Activated CD4-positive, alpha-beta T cell treated with anti-CD3 and anti-CD28 coated beads for 1 hour (primary cell): ENCODE data around the gene KDM2B.

Experiments used
- DNase-seq: peaks from one replicate; pipeline ENCODE4 v3.0.0-alpha.2; 2020

The KDM2B gene

DNA sequence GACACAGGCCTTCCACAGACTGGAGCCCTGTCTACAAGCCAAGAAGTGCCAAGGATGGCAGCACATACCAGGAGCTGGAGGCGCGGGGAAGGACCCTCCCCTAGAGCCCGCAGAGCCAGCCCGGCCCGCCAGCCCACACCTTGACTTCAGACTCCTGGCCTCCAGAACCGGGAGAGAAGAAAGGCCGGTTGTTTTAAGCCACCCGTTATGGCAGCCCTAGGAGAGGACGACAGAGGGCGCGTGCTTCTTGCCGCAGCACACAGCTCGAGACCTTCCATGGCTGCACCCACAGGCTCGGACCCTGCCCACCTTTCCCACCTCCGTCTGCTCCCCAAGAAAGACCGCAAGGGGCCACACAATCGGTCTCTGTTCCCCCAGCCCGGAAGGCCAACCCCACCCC is 127.2 kb downstream of the KDM2B start:
- DNase-seq: no peak

DNA sequence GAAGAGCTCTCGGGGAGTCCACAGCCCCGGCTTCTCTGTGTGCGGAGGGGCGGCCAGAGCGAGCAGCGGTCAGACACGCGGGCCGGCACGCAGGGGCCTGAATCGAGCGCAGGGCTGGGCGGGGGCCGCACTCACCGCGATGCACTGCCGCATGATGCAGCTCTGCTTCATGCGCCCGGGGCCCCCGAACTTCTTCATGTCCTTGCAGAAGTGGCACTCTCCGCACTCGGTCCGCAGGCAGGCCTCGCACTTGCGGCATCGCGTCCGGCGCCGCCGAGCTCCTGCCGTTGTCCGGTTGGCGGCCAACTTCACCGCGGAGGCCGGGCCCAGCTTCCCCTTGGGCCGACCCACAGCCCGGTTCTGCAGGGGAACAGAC is 127.8 kb downstream of the KDM2B start:
- no peak for DNase-seq

DNA sequence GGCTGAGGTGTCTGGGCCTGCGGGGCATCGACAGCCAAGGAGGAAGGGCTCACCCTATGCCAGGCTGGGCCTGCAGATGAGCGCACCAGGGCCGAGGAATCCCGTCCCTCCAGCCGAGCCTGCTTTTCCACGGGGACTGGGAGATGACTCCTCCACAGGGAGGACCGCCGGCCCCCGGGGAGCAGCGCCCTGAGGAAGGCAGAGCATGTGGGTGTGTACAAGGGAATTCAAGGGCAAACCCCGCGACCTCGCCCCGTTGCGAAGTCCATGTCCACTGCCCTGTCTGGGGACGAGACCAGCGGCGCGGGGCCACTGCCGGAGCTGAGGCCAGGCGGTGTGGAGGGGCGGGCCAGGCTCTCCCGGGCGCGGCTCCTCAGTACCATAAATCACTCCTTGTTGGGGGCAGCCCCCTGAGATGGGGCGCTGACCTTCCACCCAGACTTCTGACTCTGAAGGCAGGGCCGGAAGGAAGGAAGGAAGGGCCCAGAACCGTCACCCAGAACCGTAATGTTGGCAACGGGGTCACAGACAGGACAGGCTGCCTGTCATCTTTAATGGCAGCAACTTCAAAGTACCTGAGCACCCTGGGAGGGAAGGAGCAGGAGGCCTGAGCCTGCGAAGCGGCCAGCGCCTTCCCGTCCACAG is 128.4 kb downstream of the KDM2B start:
- DNase-seq: no peak

DNA sequence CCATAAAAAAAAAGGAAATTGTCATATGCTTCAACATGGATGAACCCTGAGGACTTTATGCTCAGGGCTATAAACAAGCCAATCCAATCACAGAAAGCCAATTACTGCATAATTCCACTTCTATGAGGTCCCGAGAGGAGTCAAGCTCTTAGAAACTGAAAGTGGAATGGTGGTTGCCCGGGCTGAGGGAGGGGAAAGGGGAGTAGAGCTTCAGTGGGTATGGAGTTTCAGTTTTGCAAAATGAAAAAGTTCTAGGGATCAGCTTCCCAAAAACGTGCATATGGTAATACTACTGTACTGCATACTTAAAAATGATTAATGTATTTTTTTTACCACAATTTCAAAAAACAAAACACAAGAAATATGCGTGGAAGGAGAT is 128.9 kb downstream of the KDM2B start:
- no peak for DNase-seq

DNA sequence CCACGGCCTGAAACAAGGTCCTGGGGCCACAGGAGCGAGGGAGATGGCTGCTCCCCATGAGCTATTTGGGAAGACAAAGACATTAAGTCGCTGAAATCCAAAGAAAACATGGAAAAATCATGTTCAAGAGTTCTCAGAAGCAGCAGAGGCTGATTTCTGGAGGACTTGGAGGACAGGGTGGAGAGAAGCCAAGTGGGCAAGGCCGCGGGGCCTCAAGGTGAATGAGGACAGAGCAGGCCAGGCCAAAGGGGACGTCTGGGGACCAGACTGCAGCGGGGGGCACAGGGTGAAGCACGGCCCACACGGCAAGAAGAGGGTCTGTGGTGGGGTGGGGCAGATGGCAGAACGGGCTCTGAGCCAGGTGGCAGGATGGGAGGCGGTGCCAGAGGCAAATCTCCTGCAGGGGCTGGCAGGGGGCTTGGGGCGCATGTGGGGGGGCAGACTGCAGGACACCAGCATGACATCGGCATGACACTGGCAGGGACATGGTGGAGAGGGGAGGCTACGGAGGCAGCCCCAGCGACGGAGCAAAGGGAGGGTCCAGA is 132.0 kb downstream of the KDM2B start:
- no peak for DNase-seq

DNA sequence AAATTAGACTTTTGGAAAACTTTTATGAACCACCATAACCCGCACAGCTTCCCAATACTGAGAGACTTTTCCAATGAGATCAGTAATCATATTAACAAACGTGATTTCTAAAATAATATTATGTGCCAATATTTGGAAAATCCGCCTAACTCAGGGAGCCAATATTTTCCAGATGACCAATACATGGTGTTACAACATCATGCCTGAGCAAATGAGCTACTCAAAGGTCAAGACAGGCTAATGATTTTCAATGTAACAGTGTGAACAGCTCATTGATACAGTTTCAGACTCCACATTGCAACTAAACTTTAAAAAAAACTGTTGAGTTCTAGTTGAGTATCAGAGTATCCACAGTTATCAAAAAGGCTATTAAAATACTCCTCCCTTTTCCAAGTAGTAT is 134.1 kb downstream of the KDM2B start:
- DNase-seq: no peak

DNA sequence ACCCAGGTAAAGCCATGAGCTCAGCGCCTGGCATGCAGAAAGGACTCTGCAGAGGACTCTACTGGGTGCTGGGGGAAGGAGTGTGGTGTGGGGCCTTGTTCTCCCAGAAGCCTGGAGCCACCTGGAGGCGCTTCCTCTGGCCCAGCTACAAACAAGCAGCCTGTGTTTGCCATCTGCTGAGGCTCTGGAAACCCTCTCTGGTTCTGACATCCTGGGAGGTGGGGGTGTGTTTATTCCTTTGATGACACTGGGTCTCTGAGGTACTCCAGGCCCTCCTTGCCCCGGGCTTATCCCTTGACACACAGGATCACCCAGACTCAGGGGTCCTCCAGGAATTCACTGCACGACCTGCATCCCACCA is 136.0 kb downstream of the KDM2B start:
- no peak for DNase-seq

DNA sequence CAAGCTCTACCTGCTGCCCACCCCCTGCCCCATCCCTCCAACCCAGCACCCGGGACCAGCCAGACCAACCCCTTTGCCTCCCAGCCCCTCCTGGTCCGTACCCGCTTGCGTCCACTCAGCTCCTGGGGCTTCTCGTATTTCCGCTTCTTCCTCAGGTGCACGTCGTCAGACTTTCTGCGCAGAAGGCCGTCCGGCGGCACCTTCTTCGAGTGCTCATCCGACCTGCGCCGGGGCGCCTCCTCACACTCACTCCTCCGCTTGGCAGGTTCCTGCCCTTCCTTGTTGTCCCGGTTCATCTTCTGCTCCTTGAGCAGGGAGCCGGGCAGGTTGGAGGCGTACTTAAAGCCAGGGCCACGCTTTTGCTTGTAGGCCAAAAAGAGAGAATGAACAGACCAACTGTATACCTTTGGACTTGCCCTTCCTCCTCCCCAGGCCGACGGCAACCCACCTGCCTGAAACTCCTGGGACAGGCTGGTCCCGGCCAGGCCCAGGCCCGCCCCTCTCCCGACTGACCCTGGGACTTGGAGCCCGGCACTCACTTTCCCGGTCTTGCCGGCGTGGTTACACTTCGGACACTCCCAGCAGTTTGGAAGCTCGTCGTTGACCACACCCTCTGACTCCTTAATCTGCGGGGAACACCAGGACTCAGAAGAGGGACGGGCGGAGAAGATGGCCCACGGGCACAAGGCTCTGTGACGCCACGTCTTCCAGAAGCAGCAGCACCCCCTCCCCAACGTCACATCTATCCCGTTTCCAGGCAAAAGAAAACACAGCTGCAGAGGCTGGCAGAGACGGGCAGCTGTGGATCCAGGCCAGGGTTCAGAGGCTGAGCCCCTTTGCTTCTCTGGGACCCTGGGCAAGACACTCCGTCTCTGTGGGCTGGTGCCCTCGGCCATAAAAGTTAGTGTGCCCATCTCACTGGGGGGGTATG is 136.6 kb downstream of the KDM2B start:
- DNase-seq: no peak

DNA sequence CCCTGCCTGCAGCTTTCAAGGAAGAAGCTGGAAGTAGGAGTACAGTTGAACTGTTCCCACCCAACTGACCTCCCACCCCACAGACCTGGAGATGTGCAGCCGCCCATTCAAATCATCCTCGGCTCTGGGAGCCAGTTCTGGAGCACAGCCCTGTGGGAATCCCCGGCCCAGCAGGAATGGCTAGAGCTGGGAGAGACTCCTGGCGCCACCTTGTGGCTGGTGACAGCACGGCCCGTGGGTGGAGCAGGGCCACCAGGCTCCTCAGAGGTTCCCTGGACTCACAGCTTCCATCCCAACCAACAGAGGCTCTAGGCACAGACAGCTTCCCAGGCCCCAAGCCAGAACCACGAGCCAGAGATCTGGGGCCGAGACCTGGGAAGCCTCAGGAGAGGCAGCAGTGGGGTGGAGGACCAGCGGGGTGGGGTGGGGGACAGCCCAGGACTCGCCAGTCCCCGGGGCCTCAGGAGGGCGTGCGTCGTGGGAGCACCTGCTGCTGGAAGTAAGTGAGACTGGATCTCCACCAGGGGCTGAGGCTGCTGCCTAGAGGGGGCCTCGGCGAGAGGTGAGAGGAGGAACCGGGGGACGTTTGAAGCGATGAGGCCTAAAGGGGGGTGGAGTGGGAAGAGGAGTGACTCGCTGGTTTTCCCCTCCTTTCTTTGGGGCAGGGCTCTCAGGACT is 137.5 kb downstream of the KDM2B start:
- DNase-seq: peak; percentile 49

DNA sequence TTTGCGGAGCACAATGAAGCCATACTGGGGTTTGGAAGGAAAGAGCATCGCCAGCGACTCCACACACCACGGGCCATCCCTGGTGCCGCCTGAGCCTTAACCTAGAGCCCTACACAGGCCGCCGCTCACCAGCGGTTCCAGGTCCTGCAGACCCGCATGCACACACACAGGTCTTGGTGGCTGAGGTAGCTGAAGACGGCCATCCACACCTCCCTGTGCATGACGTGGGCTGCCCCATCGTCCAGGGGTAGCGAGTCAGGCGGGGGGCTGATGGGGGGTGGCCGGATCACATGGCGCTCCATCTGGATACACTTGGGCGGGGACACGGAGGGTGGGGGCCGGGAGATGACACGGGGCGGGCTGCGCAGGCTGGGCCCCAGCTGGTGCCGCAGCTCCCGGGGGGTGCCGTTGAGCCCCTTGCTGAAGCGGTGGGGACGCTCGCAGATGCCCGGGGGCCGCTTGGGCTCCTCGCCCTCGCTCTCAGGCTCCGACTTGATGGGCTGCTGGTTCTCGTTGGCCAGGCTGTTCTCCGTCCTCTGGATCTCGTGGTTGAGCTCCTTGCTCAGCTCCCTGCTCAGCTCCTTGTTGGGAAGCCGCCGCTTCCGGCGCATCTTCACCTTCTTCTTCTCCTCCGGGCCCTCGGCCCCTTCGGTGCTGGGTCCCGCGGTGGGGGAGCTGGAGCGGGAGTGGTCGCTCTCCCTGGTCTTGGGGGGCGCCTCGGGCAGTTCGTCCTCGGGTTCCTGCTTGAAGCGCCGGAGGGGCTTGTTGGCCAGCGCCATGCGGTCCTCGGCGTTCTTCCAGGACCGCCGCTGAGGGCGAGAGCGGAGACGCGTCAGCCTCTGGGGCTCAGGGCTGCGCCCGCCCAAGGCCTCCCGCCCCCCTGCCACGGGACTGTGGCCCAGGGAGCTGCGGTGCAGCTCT is 138.5 kb downstream of the KDM2B start:
- no peak for DNase-seq

DNA sequence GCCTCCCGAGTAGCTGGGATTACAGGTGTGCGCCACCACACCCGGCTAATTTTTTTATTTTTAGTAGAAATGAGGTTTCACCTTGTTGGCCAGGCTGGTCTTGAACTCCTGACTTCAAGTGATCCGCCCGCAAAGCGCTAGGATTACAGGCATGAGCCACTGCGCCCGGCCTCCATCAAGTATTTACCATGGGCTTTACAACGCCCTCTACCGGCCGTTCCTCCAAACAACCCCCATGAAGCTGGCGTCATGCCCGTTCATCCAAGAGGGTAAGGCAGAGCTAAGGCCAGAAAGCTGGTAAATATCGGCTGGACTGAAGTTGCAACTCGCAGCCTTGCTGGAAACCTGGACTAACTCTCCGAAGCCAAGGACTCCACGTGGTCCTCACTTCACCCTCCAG is 139.3 kb downstream of the KDM2B start:
- DNase-seq: no peak

DNA sequence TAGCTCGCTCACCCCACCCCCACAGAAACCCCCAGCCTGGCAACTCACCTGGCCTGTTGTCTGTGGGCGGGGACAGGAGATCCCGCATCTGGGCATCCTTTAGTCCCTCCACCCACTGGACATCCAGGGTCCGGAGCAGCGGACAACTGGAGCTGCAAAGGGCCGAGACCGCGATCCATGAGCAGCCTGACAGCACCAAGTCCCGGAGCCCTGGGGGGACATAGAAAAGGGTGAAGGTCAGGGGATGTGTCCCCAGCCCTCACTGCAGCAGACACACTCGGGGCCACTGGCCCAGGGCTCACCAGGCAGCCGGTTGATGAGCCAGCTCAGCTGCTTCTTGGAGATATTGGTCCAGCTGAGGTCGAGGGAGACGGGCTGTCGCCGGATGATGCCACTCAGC is 140.1 kb downstream of the KDM2B start:
- no peak for DNase-seq

DNA sequence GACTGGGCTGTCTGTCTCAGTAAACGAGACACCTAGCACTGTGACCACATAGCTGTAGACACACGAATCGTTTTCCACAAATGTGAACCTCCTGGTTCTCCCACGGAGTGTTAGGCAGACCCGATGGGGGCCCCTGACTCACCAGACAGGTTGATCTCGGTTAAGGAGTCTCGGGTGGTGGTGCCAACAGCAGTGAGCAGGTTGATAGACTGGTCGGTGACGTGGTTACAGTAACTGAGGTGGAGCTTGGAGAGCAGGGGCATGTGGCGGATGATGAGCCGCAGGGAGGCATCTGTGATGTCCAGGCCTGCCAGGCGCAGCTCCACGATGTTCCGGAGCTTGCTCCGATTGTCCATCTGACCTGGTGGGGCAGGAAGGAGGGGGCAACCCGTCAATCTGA is 141.1 kb downstream of the KDM2B start:
- DNase-seq: no peak

DNA sequence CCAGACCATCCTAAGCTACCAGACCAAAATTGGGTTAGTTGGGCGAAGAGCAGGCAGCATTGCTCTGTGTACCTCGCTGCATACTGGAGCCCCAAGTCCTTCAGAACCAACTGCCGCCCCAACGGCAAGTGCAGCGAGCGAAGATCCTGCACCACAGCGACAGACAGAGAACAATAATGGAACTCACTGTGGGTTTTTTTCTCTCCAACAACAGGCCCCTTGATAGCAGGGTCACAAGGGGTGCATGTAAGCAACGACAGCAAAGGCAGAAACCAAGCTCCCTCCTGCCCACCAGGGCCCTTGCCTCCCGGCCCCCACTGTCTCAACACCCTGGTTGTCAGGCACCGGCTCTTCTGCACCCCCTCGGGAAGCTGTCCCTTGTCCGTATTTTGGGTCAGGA is 141.9 kb downstream of the KDM2B start:
- DNase-seq: no peak

DNA sequence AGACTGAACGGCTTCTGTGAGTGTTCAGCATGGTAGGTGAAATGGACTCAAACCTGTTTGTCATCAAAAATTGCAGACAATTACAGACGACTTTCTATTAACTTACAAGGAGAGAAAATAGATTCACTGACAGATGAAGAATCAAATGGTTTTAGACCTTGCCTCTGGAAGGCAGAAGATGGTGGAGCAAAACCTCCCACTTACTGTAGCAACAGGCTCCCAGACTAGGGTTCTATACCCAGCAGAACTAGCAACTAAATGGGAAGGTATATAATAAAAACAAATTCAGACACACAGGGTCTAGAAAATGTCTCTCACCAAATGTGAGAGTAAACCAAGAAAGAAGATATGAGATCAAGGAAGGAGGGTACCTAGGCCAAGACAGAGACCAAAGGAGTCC is 144.1 kb downstream of the KDM2B start:
- no peak for DNase-seq

DNA sequence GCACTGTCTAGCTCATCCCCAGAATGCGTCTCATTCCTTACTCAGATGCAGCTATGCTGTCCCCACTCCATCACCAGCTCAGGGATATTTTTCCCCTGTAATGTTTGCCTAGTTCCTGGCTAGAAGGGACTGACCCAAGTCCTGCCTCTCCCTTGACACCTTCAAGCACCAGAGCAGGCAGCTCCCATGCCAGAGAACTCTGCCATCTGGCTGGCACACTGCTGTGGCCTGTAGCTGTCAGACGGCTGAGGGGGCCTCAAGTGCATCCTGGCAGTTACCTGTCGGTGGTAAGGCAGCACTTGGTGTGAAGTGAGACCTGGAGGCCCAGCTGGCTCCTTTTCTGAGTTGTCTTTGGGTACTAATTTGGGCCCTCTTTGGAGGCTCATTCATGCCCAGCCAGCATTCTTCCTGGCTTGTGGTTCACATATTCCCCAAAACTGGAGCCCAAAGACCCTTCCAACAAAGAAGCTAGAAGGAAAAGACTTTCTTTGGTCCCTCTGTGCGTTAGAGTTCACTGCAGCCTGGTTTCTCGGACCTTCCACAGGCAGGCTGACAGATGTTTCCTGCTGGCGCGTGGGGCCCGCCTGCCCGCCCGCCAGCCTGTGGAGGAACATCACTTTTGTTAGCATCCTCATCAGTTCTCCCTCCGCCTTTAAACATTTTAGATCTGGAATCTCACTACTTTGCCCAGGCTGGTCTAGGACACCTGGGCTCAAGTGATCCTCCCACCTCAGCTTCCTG is 147.9 kb downstream of the KDM2B start:
- no peak for DNase-seq

DNA sequence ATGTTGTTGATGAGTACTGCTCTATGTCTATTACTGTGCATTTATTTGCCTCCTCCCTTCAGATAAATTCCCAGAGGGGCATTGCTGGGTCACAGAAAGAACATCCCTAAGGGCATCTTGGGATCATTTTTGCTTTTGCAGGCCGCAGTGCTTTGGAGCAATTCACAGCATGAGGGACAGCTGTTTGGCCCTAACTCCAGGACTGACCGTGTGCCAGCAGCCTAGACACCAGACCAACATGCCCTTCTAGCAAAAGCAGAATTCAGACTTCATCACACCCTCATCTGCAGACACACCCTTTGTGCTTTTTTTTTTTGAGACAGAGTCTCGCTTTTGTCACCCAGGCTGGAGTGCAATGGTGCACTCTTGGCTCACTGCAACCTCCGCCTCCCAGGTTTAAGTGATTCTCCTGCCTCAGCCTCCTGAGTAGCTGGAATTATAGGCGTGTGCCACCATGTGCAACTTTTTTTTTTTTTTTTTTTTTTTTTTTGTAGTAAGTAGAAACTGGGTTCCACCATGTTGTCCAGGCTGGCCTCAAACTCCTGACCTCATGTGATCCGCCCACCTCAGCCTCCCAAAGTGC is 149.9 kb downstream of the KDM2B start:
- DNase-seq: no peak

DNA sequence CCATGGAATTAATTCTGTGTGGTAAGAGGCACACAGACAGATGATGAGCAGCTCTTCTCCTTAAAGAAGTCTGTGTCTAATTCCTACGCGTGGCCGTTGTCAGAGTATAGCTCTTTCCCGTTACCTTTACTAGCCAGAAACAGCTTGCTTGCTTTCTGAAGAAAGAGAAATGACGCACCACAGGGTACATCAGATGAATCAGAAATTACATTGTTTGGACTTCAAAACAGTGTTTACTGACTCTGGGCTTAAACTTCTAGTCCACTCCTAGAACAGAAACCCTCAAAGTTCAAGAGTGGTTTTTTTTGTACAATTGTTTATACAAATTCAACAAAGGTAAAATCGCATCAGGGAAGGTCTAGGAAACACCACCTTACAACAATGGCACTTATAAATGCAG is 151.9 kb downstream of the KDM2B start:
- no peak for DNase-seq

DNA sequence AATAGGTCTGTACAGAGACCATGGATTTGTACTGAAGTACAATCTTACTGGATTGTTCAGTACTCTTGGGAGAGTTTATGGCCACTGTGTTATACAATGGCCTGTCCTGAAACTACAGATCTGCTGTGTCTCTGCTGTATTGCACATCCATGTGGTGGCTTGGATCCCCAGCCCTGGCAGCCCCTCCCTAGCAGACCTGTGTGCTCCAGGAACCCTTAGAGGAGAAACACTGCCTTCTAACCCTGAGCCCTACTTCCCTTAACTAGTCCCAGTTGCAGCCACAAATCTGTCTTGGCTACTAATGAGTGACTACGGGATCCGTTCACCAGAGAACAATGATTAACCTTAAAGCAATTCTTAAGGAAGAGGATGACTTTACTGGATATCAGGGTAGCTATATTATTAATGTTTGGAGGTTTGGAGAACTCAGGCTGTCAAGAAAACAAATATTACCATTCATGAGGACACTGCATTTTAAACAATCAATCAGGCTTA is 153.2 kb downstream of the KDM2B start:
- no peak for DNase-seq

DNA sequence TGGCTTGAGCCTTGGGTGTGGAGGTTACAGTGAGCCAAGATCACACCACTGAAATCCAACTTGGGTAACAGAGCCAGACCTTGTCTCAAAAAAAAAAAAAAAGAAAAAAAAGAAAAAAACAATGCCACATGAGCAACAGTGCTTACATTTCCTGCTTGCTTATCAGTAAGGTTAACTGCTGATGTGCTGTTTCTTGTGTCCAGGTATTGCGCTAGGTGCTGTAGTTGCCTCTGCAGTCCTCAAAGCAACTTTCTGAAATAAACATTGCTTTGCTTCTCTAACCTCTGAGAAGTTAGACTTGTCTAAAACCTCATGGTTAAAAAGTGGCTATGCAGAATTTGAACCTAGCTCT is 156.2 kb downstream of the KDM2B start:
- no peak for DNase-seq
